Midbrain (tissue), 1 donor: ENCODE results near the gene CCR9.

Source experiments
- DNase-seq: peaks from one replicate; lab custom pipeline; 2025; lab: John Stamatoyannopoulos, UW

CCR9 gene

GRCh38 chr3:45907769-45908705 is 21.7 kb downstream of the CCR9 start:
- no peak for DNase-seq

- no peak for DNase-seq
Measured at GRCh38 chr3:45908761-45909160, 22.4 kb downstream of the CCR9 start.

GRCh38 chr3:45909542-45909941 is 23.2 kb downstream of the CCR9 start:
- DNase-seq = no peak

GRCh38 chr3:45910892-45911291 is 24.5 kb downstream of the CCR9 start:
- no peak for DNase-seq

- no peak for DNase-seq
Measured at GRCh38 chr3:45911511-45912226, 25.3 kb downstream of the CCR9 start.

- DNase-seq = no peak
Measured at GRCh38 chr3:45912435-45912834, 26.1 kb downstream of the CCR9 start.

- no peak for DNase-seq
Measured at GRCh38 chr3:45914362-45915058, 28.2 kb downstream of the CCR9 start.

- no peak for DNase-seq
Measured at GRCh38 chr3:45915059-45915439, 28.7 kb downstream of the CCR9 start.

GRCh38 chr3:45915518-45916231 is 29.3 kb downstream of the CCR9 start:
- DNase-seq = no peak

- DNase-seq = no peak
Measured at GRCh38 chr3:45917146-45917898, 31.0 kb downstream of the CCR9 start.

- no peak for DNase-seq
Measured at GRCh38 chr3:45921158-45922038, 35.1 kb downstream of the CCR9 start.

GRCh38 chr3:45922039-45922326 is 35.6 kb downstream of the CCR9 start:
- no peak for DNase-seq

- DNase-seq = no peak
Measured at GRCh38 chr3:45922950-45923590, 36.7 kb downstream of the CCR9 start.

GRCh38 chr3:45923755-45924154 is 37.4 kb downstream of the CCR9 start:
- no peak for DNase-seq

- no peak for DNase-seq
Measured at GRCh38 chr3:45927881-45928280, 41.5 kb downstream of the CCR9 start.

- peak; percentile 5 for DNase-seq
Measured at GRCh38 chr3:45929042-45929679, 42.8 kb downstream of the CCR9 start.

GRCh38 chr3:45931496-45931895 is 45.2 kb downstream of the CCR9 start:
- DNase-seq = no peak

GRCh38 chr3:45932112-45932511 is 45.8 kb downstream of the CCR9 start:
- DNase-seq = no peak

GRCh38 chr3:45933591-45933990 is 47.2 kb downstream of the CCR9 start:
- DNase-seq = no peak
